C4-2B (cell line): ENCODE measurements around the gene RHEBL1.

Experiments
- CTCF ChIP-seq: fragments of 450-650 bp; conservative IDR thresholded peaks from 2 replicates; pipeline ENCODE4 v1.5.1; 2017; ENCODE audit warnings: mild to moderate bottlenecking
- ZFX ChIP-seq: fragments of 450-650 bp; IDR thresholded peaks from 2 replicates; pipeline ENCODE4 v1.6.1; 2017

- TF ChIP-seq CTCF (no peak), ZFX (no peak)
Measured at GRCh38 chr12:49094975-49095365, 25.2 kb upstream of the RHEBL1 start.
